ENCODE results near the gene POLR3E.
"Not testable (repeated sequence)": the region's sequence is repeated elsewhere in the genome, so short reads cannot be mapped to it uniquely, and the experiment has no call there.

POLR3E gene

DNA sequence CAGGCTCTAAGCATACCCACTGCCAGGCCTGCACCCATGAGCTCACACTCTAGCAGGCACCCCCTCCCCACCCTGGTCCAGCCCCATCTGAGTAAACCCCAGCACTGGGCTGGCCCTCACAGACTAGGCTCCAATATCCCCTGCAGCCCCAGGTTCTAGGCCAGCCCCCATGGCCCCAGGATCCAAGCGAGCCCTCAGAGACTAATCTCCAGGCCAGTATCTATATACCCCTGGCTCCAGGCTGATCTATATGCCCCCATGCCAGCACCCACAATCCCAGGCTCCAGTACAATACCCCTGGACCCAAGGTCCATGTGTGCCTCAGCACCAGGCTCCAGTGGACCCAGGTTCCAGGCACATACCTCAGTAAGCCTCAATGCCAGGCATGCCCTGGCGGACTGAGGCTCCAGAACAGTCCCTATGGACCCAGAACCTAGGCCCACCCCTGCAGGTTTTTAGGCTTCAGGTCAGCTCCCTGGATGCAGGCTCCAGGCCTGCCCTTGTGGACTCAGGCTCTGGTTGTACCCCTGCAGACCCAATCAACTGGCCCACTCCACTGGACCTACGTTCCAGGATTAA is 38.5 kb downstream of the POLR3E start:
- DNase-seq (ENCODE audit: low read depth), result no peak

DNA sequence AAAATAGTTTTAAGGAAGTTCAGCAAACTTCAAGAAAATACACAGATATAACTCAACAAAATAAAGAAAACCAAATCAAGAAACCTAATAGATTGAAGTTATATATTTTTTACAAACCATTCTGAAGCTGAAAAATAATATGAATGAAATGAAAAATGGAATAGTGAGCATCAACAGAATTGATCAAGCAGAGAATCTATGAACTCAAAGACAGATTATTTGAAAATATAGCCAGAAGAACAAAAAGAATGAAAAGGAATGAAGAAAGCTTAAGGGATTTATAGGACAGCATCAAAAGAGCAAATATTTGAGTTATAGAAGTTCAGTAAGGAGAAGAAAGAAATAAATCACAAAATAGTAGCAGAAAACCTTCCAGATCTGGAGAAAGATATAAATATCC is 39.4 kb downstream of the POLR3E start:
- DNase-seq (ENCODE audit: low read depth), result no peak

GRCh38 chr16:22337045-22337444 is 39.8 kb downstream of the POLR3E start:
- no peak for DNase-seq (ENCODE audit: low read depth)

- DNase-seq (ENCODE audit: low read depth), result no peak
Measured at GRCh38 chr16:22337849-22338635, 40.8 kb downstream of the POLR3E start.

DNA sequence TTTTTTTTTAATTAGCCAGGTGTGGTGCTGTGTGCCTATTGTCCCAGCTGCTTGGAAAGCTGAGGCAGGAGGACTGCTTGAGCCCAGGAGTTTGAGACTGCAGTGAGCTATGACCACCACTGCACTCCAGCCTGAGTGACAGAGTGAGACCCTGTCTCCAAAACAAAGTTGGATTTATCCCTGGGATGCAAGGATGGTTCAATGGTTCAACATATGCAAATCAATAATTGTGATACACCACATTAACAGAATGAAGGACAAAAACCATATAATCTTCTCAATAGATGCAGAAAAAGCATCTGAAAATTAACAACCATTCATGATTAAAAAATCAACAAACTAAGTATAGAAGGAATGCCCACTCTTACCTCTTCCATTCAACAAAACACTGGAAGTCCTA is 43.7 kb downstream of the POLR3E start:
- no peak for DNase-seq (ENCODE audit: low read depth)

DNA sequence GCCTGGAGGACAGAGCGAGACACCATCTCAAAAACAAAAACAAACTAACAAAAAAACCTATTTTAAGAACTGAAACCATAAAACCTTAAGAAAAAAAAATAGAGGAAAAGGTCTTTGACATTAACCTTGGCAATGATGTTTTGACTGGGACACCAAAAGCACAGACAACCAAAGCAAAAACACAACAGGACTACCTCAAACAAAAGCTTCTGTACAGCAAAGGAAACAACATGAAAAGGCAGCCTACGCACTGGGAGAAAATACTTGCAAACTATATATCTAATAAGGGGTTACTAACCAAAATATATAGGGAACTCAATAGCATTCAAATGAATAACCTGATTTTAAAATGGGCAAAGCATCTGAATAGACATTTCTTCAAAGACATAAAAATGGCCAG is 44.9 kb downstream of the POLR3E start:
- DNase-seq (ENCODE audit: low read depth), result no peak

GRCh38 chr16:22346483-22346882 is 49.3 kb downstream of the POLR3E start:
- no peak for DNase-seq (ENCODE audit: low read depth)

DNA sequence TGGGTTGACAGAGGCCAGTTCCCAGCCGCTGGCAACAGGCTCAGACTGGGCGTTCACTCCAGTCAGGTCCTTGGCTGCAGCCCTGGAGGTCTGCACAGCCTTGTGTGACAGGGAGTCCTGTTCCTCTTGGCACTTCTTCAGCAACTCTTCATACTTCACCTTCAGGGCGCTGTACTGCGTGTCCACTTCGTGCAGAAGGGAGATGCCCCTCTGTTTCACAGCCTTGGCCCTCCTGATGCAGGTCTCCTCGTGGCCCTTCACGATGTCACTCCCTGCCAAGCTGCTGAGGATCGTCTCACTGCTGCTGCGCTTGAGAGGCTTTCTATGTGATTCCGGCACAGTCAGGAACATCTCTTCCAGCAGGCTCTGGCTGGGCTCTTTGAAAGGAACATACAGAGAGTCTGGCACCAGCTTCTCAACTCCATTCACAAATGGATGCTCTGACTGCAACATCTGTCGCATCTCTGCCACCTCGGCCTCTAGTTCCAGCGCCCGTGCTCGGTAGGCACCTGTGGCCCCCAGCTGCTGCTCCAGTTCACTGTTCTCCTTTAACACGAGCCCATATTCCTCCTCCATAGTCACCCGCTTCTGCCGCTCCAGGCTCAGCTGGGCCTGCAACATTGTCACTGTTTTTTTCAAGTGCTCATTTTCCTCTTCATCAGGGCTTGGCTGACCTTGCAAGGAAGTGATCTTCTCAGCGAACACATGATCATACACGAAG is 50.1 kb downstream of the POLR3E start:
- no peak for DNase-seq (ENCODE audit: low read depth)

- DNase-seq (ENCODE audit: low read depth), result no peak
Measured at GRCh38 chr16:22348291-22348690, 51.1 kb downstream of the POLR3E start.

GRCh38 chr16:22351017-22351416 is 53.8 kb downstream of the POLR3E start:
- DNase-seq (ENCODE audit: low read depth), result not testable (repeated sequence)

- DNase-seq (ENCODE audit: low read depth), result no peak
Measured at GRCh38 chr16:22352140-22352539, 54.9 kb downstream of the POLR3E start.

DNA sequence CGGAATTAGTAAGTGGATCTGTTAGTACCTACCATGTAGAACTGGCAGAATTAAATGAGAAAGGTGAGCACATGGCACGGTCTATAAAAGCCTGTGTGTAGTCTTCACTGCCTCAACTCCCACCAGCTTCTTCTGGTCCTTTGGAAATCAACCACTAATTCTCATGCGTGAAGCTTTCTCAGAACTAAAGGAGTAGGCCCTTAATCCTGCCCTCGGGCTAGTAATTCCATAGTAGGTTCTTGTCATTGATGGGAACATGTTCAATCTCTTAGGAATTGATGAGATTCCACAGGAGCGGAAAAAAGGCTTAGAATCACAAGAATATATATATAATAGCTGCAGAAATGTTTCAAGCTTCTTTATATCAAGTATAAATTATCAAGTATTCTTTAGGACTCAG is 55.5 kb downstream of the POLR3E start:
- DNase-seq (ENCODE audit: low read depth), result no peak

- no peak for DNase-seq (ENCODE audit: low read depth)
Measured at GRCh38 chr16:22353191-22353919, 56.1 kb downstream of the POLR3E start.

DNA sequence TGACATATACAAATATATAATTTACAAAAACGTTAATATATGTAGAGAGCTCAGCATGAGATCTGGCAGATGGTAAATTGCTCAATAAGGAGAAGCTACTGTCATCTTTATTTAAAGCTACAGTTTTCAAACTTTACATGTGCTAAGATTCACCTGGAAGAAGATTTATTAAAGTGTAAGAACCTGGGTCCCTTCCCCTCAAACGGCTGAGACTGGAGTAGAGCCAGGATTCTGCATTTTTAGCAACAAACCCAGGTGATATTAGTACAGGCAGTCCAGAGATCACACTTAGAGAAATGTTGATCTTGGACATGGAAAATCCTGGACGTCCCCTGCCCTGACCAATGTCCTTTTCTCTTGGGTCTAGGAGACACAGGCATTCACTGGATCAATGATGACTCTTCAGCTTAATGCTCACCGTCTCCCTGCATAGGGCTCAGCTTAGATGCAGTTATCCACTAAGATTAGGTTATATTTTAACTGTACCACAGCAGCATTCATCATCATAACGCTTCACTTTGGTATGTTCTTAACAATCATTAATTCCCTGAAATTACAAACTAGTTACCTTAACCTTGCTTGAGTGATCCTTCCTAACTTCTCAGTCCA is 56.8 kb downstream of the POLR3E start:
- no peak for DNase-seq (ENCODE audit: low read depth)

DNA sequence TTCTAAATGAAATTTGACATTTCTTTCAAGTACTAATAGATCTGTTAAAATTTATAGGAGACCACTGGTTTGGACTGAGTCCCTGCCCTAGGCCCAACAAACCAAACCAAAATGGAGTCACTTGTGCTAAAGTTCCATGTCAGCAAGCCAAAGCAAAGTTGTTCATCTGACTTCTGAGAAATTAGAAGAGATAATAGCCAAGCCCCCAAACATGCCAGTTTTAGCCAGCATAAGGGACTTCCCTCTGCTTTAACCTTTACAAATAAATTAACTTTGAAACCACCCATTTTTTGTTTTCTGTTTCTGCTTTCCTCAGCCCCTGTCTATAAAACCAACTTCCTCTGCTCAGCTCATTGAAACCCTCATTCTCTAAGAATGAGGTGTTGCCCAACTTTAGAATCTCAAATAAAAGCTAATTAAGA is 58.3 kb downstream of the POLR3E start:
- DNase-seq (ENCODE audit: low read depth), result no peak

DNA sequence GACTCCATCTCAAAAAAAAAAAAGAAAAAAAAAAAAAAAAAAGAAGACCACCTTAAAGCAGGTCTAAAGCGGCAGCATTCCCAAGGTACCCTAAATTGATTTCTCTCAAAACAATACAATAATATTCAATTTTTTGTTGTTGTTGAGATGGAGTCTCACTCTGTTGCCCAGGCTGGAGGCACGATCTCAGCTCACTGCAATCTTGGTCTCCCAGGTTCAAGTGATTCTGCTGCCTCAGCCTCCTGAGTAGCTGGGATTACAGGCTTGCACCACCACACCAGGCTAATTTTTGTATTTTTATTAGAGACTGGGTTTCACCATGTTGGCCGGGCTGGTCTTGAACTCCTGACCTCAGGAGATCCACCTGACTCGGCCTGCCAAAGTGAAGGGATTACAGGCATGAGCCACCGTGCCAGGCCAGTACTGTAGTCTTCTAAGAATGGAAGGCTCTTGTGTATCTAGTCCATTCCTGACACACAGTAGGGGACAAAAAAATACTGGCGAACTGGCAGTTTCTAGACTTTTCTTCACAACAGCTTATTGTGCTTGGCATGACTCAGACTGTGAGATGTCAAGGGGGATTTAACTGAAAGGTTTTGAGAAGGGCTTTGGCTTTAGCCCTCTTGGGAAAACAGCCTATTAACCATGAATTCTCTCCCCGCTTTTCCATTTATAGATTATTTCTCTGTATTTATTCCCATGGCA is 59.9 kb downstream of the POLR3E start:
- DNase-seq (ENCODE audit: low read depth), result no peak

DNA sequence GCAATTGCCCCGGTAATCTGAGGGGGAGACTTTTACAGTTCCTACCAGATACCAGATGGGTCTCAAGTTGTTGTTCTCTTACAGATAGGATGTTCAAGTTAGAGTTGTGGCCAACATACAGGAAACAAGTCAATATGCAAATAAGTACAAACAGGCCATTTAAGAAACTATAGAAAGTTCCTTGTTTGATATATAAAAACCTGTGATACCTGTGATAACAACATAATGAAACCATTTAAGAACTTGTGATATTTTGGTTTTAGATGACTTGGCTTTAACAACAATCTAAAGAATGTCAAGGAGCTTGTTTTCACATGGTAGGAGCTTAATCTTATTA is 60.4 kb downstream of the POLR3E start:
- DNase-seq (ENCODE audit: low read depth), result no peak

DNA sequence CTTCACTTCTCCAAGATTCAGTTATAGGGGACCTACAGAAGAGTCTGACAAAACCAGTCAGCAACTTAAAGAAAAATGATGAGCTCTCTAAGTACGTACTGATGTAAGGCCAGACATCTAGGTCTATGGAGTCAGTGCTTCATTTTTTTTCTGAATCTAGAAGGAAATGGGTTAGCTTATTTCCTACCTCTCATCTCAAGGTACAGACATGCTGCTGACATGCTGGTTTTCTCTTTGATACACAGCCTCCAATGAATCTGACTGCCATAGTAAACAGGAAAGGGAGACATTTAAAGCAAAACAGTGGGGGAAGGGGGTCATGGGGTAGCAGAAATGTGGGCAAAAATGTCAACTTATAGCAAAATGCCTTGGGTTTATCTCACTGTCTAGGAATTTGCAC is 60.8 kb downstream of the POLR3E start:
- no peak for DNase-seq (ENCODE audit: low read depth)

DNA sequence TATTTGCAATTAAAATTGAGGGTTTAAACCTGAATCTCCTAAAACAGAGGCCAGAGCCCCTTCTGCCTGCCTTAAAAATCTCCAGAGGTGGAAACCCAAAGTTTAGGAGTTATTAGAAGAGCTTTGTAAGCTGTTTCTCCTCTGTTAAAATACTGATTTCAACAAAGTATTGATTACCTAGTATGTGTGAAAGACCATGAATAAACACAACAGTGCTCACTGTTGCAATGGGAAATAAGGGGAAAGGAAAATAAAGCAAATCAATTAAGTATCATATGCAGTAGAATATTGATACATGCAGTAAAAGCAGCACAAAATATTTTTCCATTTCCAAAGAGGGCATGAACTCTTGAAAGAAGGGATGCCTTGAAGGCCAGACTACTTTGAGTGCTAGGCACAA is 62.5 kb downstream of the POLR3E start:
- no peak for DNase-seq (ENCODE audit: low read depth)

- DNase-seq (ENCODE audit: low read depth), result no peak
Measured at GRCh38 chr16:22360963-22361659, 63.9 kb downstream of the POLR3E start.

DNA sequence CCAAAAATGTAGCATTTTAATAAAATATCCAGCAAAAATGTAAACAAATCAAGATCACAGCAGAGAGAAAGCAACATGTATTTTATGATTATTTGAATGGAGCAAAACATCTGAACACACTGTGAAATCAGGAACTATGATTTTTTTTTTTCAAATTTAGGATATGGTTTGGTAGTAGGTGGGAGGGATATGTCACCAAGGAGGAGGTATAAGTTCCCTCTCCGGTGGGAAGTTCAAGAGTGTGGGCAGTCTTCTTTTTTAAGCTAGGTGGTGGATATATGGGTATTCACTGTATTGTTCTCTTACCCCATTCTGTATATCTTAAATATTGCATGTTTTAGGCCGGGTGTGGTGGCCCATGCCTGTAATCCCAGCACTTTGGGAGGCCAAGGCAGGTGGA is 67.0 kb downstream of the POLR3E start:
- DNase-seq (ENCODE audit: low read depth), result no peak

Data from stimulated activated CD8-positive, alpha-beta memory T cell treated with anti-CD3 and anti-CD28 coated beads, Interleukin-15, amount 100 ng/mL, for 24 hours (primary cell).